ENCODE data around the gene LLPH. TPM values are rescaled to one million over a fixed set of nuclear protein-coding genes. Genes with fewer than 3 reads are reported as not detected.

LLPH gene
- total RNA-seq, 1 experiment from 2014 or later: 33.4 TPM

DNA sequence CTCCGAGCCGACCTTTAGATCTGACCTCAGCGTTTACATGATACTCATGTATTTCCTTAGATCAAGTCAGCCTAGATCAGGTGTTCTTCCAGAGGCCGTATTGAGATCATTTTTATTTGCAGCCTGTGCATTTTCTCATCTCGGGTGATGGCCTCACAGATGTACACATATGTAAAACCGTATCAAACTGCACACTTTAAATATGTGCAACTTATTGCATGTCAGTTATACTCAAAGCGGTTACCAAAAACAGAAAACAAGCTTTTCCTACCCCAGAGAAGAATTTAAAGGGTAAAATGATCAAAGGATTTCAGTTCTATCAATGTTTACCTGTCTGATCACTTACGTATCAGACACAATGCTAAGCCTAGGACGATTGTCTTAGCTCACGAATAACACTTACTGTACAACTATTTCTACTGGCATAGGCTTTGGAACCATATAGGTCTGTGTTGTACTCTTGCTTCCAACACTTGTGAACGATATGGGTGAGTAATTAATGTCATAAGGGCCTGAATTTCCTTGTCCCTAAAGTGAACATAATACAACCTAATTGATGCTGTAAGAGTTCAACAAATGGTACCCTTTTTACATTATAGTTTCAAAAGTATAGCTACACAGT, 628 bp upstream of the LLPH start:
- H3K9ac ChIP-seq (ENCODE audit: extremely low read depth, insufficient read length, low read length): peak overlapping the region; percentile 75
- H3K27ac Mint-ChIP-seq: peak overlapping the region; percentile 88 to 99 (median 94)
- no peak overlapping the region for H4K8ac ChIP-seq (replicated peaks; ENCODE audit: insufficient read length, low read depth, low read length)
- no peak overlapping the region for H4K5ac ChIP-seq (ENCODE audit: insufficient read length, low read depth, low read length)
- peak overlapping the region; percentile 99 for H3K4me2 ChIP-seq (ENCODE audit: insufficient read depth, insufficient read length, low read length)
- H3K9me3 Mint-ChIP-seq: peaks cover 8 to 14% of the 10 kb centered on the region in 2 experiments; a peak in 4 of 5 replicates
- H3K23me2 ChIP-seq (ENCODE audit: insufficient read length, low read depth, low read length, poor library complexity, severe bottlenecking): peaks cover 6% of the 10 kb centered on the region
- H2BK20ac ChIP-seq (ENCODE audit: low read depth, low read length, poor library complexity, severe bottlenecking): no peak overlapping the region
- H3K4me1 ChIP-seq (ENCODE audit: insufficient read depth, low read length): no peaks in the 10 kb centered on the region
- no peak overlapping the region for H3K56ac ChIP-seq (ENCODE audit: insufficient read length, low read depth, low read length)
- no peak overlapping the region for H3K23ac ChIP-seq (ENCODE audit: insufficient read length, low read depth, low read length)
- H2BK12ac ChIP-seq (ENCODE audit: insufficient read length, low read depth, low read length): no peak overlapping the region
- peaks cover 11 to 18% of the 10 kb centered on the region in 2 experiments for H3K4me1 Mint-ChIP-seq
- no peak overlapping the region for H3T11ph ChIP-seq (ENCODE audit: low read length)
- no peak overlapping the region for H2BK120ac ChIP-seq (ENCODE audit: low read depth, low read length, poor library complexity, severe bottlenecking)
- H4K91ac ChIP-seq (ENCODE audit: insufficient read length, low read depth, low read length): no peak overlapping the region
- H2AFZ ChIP-seq (ENCODE audit: low read length): no peak overlapping the region
- no peak overlapping the region for H2AK5ac ChIP-seq (ENCODE audit: insufficient read length, low read length)
- no peak overlapping the region for H3K4ac ChIP-seq (ENCODE audit: low read depth, low read length)
- H3K36me3 Mint-ChIP-seq (ENCODE audit: insufficient read depth in 1 of 3, low read depth in 3 of 3): peaks cover 29 to 47% (median 46%) of the 10 kb centered on the region in 3 experiments
- H3K9me3 ChIP-seq (ENCODE audit: control insufficient read depth, low read depth, low read length): no peaks in the 10 kb centered on the region
- no peak overlapping the region for H2BK5ac ChIP-seq (ENCODE audit: insufficient read length, low read length)
- peak overlapping the region; percentile 89 to 95 for H3K4me3 Mint-ChIP-seq
- H3K79me2 ChIP-seq (ENCODE audit: insufficient read depth, low read length): peaks cover 8% of the 10 kb centered on the region; the same call in 1 of the 2 replicates
- H3K14ac ChIP-seq (ENCODE audit: insufficient read depth, low read length): peak overlapping the region; percentile 75; the same call in 1 of the 2 replicates
- H3K27ac ChIP-seq (ENCODE audit: insufficient read length, low read depth, low read length): no peak overlapping the region
- H3K79me1 ChIP-seq (ENCODE audit: insufficient read depth, low read depth, low read length, poor library complexity, severe bottlenecking): no peaks in the 10 kb centered on the region
- TF ChIP-seq, protein P1, sequence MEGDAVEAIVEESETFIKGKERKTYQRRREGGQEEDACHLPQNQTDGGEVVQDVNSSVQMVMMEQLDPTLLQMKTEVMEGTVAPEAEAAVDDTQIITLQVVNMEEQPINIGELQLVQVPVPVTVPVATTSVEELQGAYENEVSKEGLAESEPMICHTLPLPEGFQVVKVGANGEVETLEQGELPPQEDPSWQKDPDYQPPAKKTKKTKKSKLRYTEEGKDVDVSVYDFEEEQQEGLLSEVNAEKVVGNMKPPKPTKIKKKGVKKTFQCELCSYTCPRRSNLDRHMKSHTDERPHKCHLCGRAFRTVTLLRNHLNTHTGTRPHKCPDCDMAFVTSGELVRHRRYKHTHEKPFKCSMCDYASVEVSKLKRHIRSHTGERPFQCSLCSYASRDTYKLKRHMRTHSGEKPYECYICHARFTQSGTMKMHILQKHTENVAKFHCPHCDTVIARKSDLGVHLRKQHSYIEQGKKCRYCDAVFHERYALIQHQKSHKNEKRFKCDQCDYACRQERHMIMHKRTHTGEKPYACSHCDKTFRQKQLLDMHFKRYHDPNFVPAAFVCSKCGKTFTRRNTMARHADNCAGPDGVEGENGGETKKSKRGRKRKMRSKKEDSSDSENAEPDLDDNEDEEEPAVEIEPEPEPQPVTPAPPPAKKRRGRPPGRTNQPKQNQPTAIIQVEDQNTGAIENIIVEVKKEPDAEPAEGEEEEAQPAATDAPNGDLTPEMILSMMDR (conservative IDR thresholded peaks at IDR 0.05): no peak
- WGBS (ENCODE audit: extremely low coverage, insufficient read length, low lambda C conversion rate): no CpG with 5 or more reads among the region's 11 CpGs
- no peaks in the 10 kb centered on the region; the same call in 1 of the 2 replicates for H3K27me3 Mint-ChIP-seq (ENCODE audit: low read depth)
- DNase-seq: no peak
- H3K27me3 ChIP-seq (ENCODE audit: insufficient read depth, low read length): no peaks in the 10 kb centered on the region
- H3K18ac ChIP-seq (ENCODE audit: insufficient read length, low read depth, low read length): peak overlapping the region; percentile 71
- no peaks in the 10 kb centered on the region for H4K20me1 ChIP-seq (ENCODE audit: control insufficient read depth, insufficient read depth, insufficient read length)
- H2BK15ac ChIP-seq (ENCODE audit: low read depth, low read length): no peak overlapping the region
